Measurements from ENCODE around the gene ROCK2. TPM values are rescaled to one million over a fixed set of nuclear protein-coding genes. Genes with fewer than 3 reads are reported as not detected.
"Not testable (repeated sequence)": the region's sequence is repeated elsewhere in the genome, so short reads cannot be mapped to it uniquely, and the experiment has no call there.

The ROCK2 gene
- total RNA-seq, 2 experiments from 2014 or later = 19.1 to 20.5 TPM

DNA sequence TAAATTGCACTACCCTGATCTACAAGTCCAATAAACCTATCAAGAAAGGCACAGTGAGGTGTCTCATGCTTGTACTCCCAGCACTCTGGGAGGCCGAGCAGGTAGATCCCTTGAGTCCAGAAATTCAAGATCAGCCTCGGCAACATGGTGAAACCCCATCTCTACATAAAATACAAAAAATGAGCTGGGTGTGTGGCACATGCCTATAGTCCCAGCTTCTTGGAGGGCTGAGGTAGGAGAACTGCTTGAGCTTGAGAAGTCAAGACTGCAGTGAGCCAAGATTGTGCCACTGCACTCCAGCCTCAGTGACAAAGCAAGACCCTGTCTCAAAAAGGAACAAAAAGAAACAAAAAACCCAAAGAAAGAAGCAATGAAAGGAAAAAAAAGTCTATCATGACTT is 58.9 kb downstream of the ROCK2 start:
- H3K36me3 Mint-ChIP-seq (ENCODE audit: low read depth) = peaks cover 37% of the 10 kb centered on the region
- no peak overlapping the region for H3K27ac Mint-ChIP-seq
- no peak for DNase-seq
- no peaks in the 10 kb centered on the region for H3K27me3 Mint-ChIP-seq
- H3K4me1 Mint-ChIP-seq = peaks cover 2% of the 10 kb centered on the region
- POLR2A ChIA-PET = no interaction called here
- no peak overlapping the region for H3K4me3 Mint-ChIP-seq
- H3K9me3 Mint-ChIP-seq = peaks cover 15% of the 10 kb centered on the region
- CTCF ChIA-PET = interaction anchor here (1.3 kb wide), 1 partner anchor 117 kb away, joined by 3 read pairs; no protein-coding TSS in a partner anchor

DNA sequence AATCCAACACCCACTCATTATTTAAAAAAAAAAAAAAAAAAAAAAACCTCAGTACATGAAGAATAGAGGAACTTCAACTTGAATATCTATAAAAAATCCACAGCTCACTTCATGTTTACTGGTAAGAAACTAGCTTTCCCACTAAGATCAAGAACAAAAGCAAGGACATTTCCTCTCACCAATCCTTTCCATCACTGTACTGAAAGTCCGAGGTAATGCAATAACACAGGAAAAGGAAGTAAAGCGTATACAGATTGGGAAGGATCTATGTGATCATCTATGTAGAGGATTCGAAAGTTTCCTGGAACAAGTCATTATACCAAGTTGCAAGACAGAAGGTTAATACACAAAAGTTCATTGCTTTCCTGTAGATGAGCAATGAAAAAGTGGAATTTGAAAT is 63.2 kb downstream of the ROCK2 start:
- ChIA-PET POLR2A (no interaction called here), CTCF (no interaction called here)
- no peak overlapping the region for H3K27ac Mint-ChIP-seq
- no peaks in the 10 kb centered on the region for H3K27me3 Mint-ChIP-seq
- H3K36me3 Mint-ChIP-seq (ENCODE audit: low read depth) = peaks cover 52% of the 10 kb centered on the region
- no peak for DNase-seq
- H3K4me1 Mint-ChIP-seq = peaks cover 3% of the 10 kb centered on the region
- H3K9me3 Mint-ChIP-seq = peaks cover 17% of the 10 kb centered on the region
- no peak overlapping the region for H3K4me3 Mint-ChIP-seq

DNA sequence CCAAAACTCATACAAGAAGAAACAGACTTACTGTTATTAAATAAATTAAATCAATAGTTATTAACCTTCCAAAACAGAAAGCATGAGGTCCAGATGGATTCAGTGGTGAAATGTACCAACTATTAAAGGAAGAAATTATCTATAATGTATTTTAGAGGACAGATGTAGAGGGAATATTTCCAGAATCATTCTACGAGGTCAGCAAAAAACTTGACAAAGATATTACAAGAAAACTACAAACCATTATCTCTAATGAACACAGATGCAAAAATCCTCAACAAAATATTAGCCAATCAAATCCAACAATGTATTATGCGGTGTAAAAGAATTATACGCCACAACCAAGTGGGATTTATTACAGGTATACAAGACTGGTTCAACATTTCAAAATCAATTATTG is 63.7 kb downstream of the ROCK2 start:
- Mint-ChIP-seq H3K36me3 (ENCODE audit: low read depth) (peaks cover 50% of the 10 kb centered on the region), H3K27me3 (no peaks in the 10 kb centered on the region), H3K4me1 (peaks cover 5% of the 10 kb centered on the region), H3K4me3 (no peak overlapping the region), H3K9me3 (peaks cover 17% of the 10 kb centered on the region), H3K27ac (no peak overlapping the region)
- POLR2A ChIA-PET = no interaction called here
- CTCF ChIA-PET = interaction anchor here (0.6 kb wide), 2 partner anchors 49 to 100 kb away, joined by 3 to 4 read pairs; no protein-coding TSS in a partner anchor
- DNase-seq = no peak

- H3K4me1 Mint-ChIP-seq = peaks cover 7% of the 10 kb centered on the region
- CTCF ChIA-PET = no interaction called here
- H3K27me3 Mint-ChIP-seq = no peaks in the 10 kb centered on the region
- POLR2A ChIA-PET = no interaction called here
- DNase-seq = no peak
- peaks cover 17% of the 10 kb centered on the region for H3K9me3 Mint-ChIP-seq
- H3K4me3 Mint-ChIP-seq = no peak overlapping the region
- peaks cover 44% of the 10 kb centered on the region for H3K36me3 Mint-ChIP-seq (ENCODE audit: low read depth)
- no peak overlapping the region for H3K27ac Mint-ChIP-seq
These were observed 65.0 kb downstream of the ROCK2 start for GRCh38 chr2:11279398-11279797.

GRCh38 chr2:11278219-11278618 is 66.2 kb downstream of the ROCK2 start:
- H3K36me3 Mint-ChIP-seq (ENCODE audit: low read depth) = peaks cover 37% of the 10 kb centered on the region
- peaks cover 9% of the 10 kb centered on the region for H3K4me1 Mint-ChIP-seq
- no peak for DNase-seq
- peaks cover 9% of the 10 kb centered on the region for H3K9me3 Mint-ChIP-seq
- ChIA-PET POLR2A (no interaction called here), CTCF (no interaction called here)
- H3K27me3 Mint-ChIP-seq = no peaks in the 10 kb centered on the region
- no peak overlapping the region for H3K27ac Mint-ChIP-seq
- H3K4me3 Mint-ChIP-seq = no peak overlapping the region

- peaks cover 5% of the 10 kb centered on the region for H3K9me3 Mint-ChIP-seq
- H3K27ac Mint-ChIP-seq = no peak overlapping the region
- peaks cover 26% of the 10 kb centered on the region for H3K36me3 Mint-ChIP-seq (ENCODE audit: low read depth)
- ChIA-PET POLR2A (no interaction called here), CTCF (no interaction called here)
- no peaks in the 10 kb centered on the region for H3K27me3 Mint-ChIP-seq
- peaks cover 7% of the 10 kb centered on the region for H3K4me1 Mint-ChIP-seq
- DNase-seq = no peak
- H3K4me3 Mint-ChIP-seq = no peak overlapping the region
These were observed 68.5 kb downstream of the ROCK2 start for GRCh38 chr2:11275910-11276309.

DNA sequence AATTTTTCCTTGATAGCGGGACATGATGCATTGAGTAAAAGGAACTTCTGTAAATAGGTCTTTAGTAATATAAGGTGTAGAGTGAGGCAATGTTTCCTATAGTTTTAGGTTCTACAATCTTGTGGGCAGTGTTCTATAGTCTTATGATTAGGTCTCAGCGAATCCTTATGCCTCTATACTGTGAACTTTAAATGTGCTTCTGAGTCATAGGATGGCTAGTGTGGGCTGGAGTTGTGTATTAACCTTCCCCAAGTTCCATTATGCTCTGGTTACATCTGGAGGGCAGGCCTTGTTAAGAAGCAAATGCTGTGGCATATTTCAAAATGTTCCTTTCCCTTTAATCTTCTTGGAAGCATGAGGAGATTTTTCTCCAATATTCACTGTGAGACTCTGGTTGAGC is 73.5 kb downstream of the ROCK2 start:
- no peak overlapping the region for H3K27ac Mint-ChIP-seq

DNA sequence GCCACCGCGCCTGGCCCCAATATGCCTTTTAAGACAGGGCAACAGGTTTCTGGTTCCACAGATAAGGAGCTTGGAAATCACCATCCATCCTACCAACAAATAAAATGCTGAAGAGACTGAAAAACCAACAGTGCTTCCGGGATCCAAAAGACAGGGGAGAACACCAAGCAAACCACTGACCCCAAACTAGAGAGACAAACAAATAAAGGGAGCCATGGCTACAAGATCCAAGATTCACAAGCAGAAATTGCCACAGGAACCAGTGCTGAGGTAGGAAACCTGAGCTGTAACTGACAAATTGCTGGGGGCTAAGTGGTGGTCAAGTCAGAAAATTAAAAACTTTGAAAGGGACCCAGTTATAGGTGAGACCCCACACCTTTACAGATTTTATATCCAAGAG is 76.5 kb downstream of the ROCK2 start:
- ChIA-PET POLR2A (no interaction called here), CTCF (interaction anchor here (0.6 to 1.2 kb wide), 3 partner anchors 9 to 141 kb away, joined by 3 to 4 read pairs (median 4); no protein-coding TSS in a partner anchor)
- Mint-ChIP-seq H3K36me3 (ENCODE audit: low read depth) (peaks cover 18% of the 10 kb centered on the region), H3K27me3 (no peaks in the 10 kb centered on the region), H3K4me1 (no peaks in the 10 kb centered on the region), H3K4me3 (no peak overlapping the region), H3K9me3 (peaks cover 9% of the 10 kb centered on the region), H3K27ac (no peak overlapping the region)
- no peak for DNase-seq

More for the DNA sequence above, 73.5 kb downstream of the ROCK2 start:
- DNase-seq = no peak
- Mint-ChIP-seq H3K4me3 (no peak overlapping the region), H3K36me3 (ENCODE audit: low read depth) (peaks cover 26% of the 10 kb centered on the region), H3K9me3 (peaks cover 12% of the 10 kb centered on the region), H3K27me3 (no peaks in the 10 kb centered on the region), H3K4me1 (peaks cover 6% of the 10 kb centered on the region)
- POLR2A ChIA-PET = interaction anchor here (0.6 kb wide), 1 partner anchor 1167 kb away, joined by 3 read pairs; no protein-coding TSS in a partner anchor
- CTCF ChIA-PET = no interaction called here

GRCh38 chr2:11264818-11265217 is 79.6 kb downstream of the ROCK2 start:
- no peak overlapping the region for H3K27ac Mint-ChIP-seq
- no peaks in the 10 kb centered on the region for H3K27me3 Mint-ChIP-seq
- no peak overlapping the region for H3K4me3 Mint-ChIP-seq
- H3K36me3 Mint-ChIP-seq (ENCODE audit: low read depth) = peaks cover 5% of the 10 kb centered on the region
- no peak for DNase-seq
- H3K4me1 Mint-ChIP-seq = no peaks in the 10 kb centered on the region
- POLR2A ChIA-PET = no interaction called here
- peaks cover 6% of the 10 kb centered on the region for H3K9me3 Mint-ChIP-seq
- CTCF ChIA-PET = no interaction called here

DNA sequence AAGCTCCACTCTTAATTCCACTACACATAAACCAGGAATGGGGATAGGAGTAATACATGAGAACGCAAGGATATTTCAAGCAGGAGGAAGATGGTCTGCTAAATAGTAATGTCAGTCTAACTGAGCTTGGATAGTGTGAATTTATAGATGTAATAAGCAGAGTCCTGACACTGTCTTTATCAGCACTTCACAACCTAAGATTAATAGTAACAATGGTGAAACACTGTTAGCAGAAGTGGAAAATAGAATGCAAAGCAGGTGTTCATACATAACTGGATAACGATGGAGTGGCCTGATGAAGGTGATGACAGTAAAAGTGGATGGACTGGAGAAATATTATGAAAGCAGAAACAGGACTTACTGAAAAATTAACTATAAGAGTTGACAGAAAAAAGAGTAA is 80.4 kb downstream of the ROCK2 start:
- ChIA-PET CTCF (interaction anchor here (0.6 to 1.0 kb wide), 2 partner anchors 16 to 63 kb away, joined by 3 to 5 read pairs; no protein-coding TSS in a partner anchor), POLR2A (no interaction called here)
- DNase-seq = no peak
- no peak overlapping the region for H3K4me3 Mint-ChIP-seq
- H3K9me3 Mint-ChIP-seq = peaks cover 5% of the 10 kb centered on the region
- peaks cover 5% of the 10 kb centered on the region for H3K36me3 Mint-ChIP-seq (ENCODE audit: low read depth)
- H3K27ac Mint-ChIP-seq = no peak overlapping the region
- H3K4me1 Mint-ChIP-seq = no peaks in the 10 kb centered on the region
- H3K27me3 Mint-ChIP-seq = no peaks in the 10 kb centered on the region

DNA sequence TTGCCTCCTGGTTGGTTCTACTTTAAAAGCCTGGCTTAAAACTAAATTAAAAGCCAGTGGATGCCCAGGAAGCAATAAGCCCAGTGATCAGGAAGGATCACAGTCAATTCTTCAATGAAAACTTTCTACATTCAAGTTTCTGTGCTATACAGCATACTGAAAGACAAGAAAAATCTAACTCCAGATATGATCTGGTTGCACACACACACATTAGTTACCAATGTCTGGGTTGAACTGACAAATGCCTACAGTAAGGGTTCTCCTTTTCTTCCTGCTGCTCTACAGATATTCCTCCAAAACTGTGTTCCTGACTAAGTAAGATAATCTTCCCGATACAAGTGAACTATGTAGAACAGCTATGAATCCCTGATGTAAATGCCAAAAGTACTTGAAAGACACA is 81.3 kb downstream of the ROCK2 start:
- H3K36me3 Mint-ChIP-seq (ENCODE audit: low read depth) = no peaks in the 10 kb centered on the region
- DNase-seq = no peak
- no peaks in the 10 kb centered on the region for H3K27me3 Mint-ChIP-seq
- H3K9me3 Mint-ChIP-seq = no peaks in the 10 kb centered on the region
- H3K4me3 Mint-ChIP-seq = no peak overlapping the region
- H3K27ac Mint-ChIP-seq = no peak overlapping the region
- no peaks in the 10 kb centered on the region for H3K4me1 Mint-ChIP-seq
- POLR2A ChIA-PET = no interaction called here
- CTCF ChIA-PET = interaction anchor here (1.0 kb wide), 1 partner anchor 15 kb away, joined by 5 read pairs; no protein-coding TSS in a partner anchor

DNA sequence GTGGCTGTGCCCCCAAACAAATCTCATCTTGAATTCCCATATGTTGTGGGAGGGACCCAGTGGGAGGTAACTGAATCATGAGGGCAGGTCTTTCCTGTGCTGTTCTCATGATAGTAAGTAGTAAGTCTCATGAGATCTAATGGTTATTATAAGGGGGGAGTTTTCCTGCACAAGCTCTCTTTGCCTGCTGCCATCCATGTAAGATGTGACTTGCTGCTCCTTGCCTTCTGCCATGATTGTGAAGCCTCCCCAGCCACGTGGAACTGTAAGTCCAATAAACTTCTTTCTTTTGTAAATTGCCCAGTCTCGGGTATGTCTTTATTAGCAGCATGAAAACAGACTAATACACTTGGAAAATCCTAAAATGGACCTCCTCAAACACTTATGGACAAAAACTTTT is 82.0 kb downstream of the ROCK2 start:
- H3K4me3 Mint-ChIP-seq; H3K27me3 Mint-ChIP-seq; H3K9me3 Mint-ChIP-seq; DNase-seq; H3K36me3 Mint-ChIP-seq (ENCODE audit: low read depth); H3K27ac Mint-ChIP-seq; H3K4me1 Mint-ChIP-seq; POLR2A ChIA-PET: not testable (repeated sequence)
- CTCF ChIA-PET = interaction anchor here (0.8 kb wide), 1 partner anchor 79 kb away, joined by 3 read pairs; no protein-coding TSS in a partner anchor

- CTCF ChIA-PET = interaction anchor here (0.8 kb wide), 1 partner anchor 80 kb away, joined by 3 read pairs; no protein-coding TSS in a partner anchor
- H3K4me3 Mint-ChIP-seq; H3K4me1 Mint-ChIP-seq; H3K27me3 Mint-ChIP-seq; H3K27ac Mint-ChIP-seq; H3K9me3 Mint-ChIP-seq; POLR2A ChIA-PET; DNase-seq; H3K36me3 Mint-ChIP-seq (ENCODE audit: low read depth): not testable (repeated sequence)
These were observed 82.9 kb downstream of the ROCK2 start for GRCh38 chr2:11261564-11261963.

GRCh38 chr2:11260979-11261378 is 83.5 kb downstream of the ROCK2 start:
- no peak overlapping the region for H3K4me3 Mint-ChIP-seq
- ChIA-PET POLR2A (interaction anchor here (0.6 kb wide), 2 partner anchors 49 to 226 kb away, joined by 3 read pairs; no protein-coding TSS in a partner anchor), CTCF (no interaction called here)
- DNase-seq = no peak
- no peaks in the 10 kb centered on the region for H3K9me3 Mint-ChIP-seq
- peaks cover 4% of the 10 kb centered on the region for H3K36me3 Mint-ChIP-seq (ENCODE audit: low read depth)
- no peak overlapping the region for H3K27ac Mint-ChIP-seq
- no peaks in the 10 kb centered on the region for H3K27me3 Mint-ChIP-seq
- no peaks in the 10 kb centered on the region for H3K4me1 Mint-ChIP-seq
